A549 (cell line): ENCODE measurements around the gene MTG1. TPM values are rescaled to one million over a fixed set of nuclear protein-coding genes. Genes with fewer than 3 reads are reported as not detected.
"Not testable (repeated sequence)": the region's sequence is repeated elsewhere in the genome, so short reads cannot be mapped to it uniquely, and the experiment has no call there.

Experiments
- ATAC-seq, 2 experiments: fragments of 200-7000 bp in 1 of 2; fragments of >200 bp in 1 of 2; cut with Nextera tagmentation in 1 of 2; cut with Tn5 transposase in 1 of 2; 3 replicates each; pipeline versions ENCODE4 v1.8.0 to v1.9.1; 2018 to 2020; ENCODE audit warnings: mild to moderate bottlenecking in 1 of 2, moderate library complexity in 1 of 2
- CTCF ChIA-PET: fragments of 300-600 bp; sonication (Branson Sonifier 250); formaldehyde crosslinking; extraction: SDS; loops from one replicate; lab custom pipeline; 2021; ENCODE audit warnings: antibody characterized with exemption, inconsistent platforms; lab: Yijun Ruan, JAX
- POLR2A ChIA-PET: fragments of 350-600 bp; formaldehyde crosslinking; extraction: SDS; loops from one replicate; lab custom pipeline; 2021; ENCODE audit warnings: antibody characterized with exemption, inconsistent platforms; lab: Yijun Ruan, JAX
- DNase-seq, 2 experiments: peaks; one replicate each; pipeline versions ENCODE4 v3.0.0 to v3.0.0-alpha.2; 2011 to 2016; ENCODE audit warnings: low read depth in 1 of 2, low spot score in 1 of 2
- FAIRE-seq: peaks from 2 replicates; lab custom pipeline; 2011; peaks lifted over from hg19 to GRCh38; lab: Jason Lieb, UNC
- H3K27ac ChIP-seq, 2 experiments: fragments of >200 bp; sonication (Bioruptor Twin); formaldehyde crosslinking; 3 replicates each; pipeline ENCODE4 v1.5.1; 2016 to 2017
- H3K4me1 ChIP-seq: fragments of >200 bp; sonication (Bioruptor Twin); formaldehyde crosslinking; 3 replicates; pipeline ENCODE4 v1.6.1; 2016
- H3K4me2 ChIP-seq: fragments of >200 bp; sonication (Bioruptor Twin); formaldehyde crosslinking; 3 replicates; pipeline ENCODE4 v1.6.1; 2016
- H3K4me3 ChIP-seq: fragments of >200 bp; sonication (Bioruptor Twin); formaldehyde crosslinking; 3 replicates; pipeline ENCODE4 v1.5.1; 2016
- H3K9me3 ChIP-seq: fragments of >200 bp; sonication (Bioruptor Twin); formaldehyde crosslinking; 3 replicates; pipeline ENCODE4 v1.6.1; 2016
- ATOH8 ChIP-seq: fragments of 250-450 bp; sonication (Bioruptor Pico); IDR thresholded peaks from 2 replicates; pipeline ENCODE4 v1.5.0; 2020; ENCODE audit warnings: low read depth, mild to moderate bottlenecking, moderate library complexity
- CBX2 ChIP-seq: fragments of 200-600 bp; sonication (generic); IDR thresholded peaks from 2 replicates; pipeline ENCODE4 v1.6.1; 2016; ENCODE audit warnings: low read depth, mild to moderate bottlenecking, borderline replicate concordance
- EHMT2 ChIP-seq: fragments of 200-600 bp; sonication (generic); IDR thresholded peaks from 2 replicates; pipeline ENCODE4 v1.6.1; 2016; ENCODE audit warnings: antibody characterized with exemption, low read depth, mild to moderate bottlenecking, moderate library complexity
- EP300 ChIP-seq, 2 experiments: fragments of >200 bp; sonication (Bioruptor Twin); formaldehyde crosslinking; IDR thresholded peaks; 2 replicates in 1 of 2; 3 replicates in 1 of 2; pipeline ENCODE4 v1.6.1; 2016 to 2017
- FOSB ChIP-seq: fragments of 250-450 bp; sonication (Bioruptor Pico); IDR thresholded peaks from 2 replicates; pipeline ENCODE4 v1.5.0; 2020; ENCODE audit warnings: mild to moderate bottlenecking, moderate library complexity
- FOXS1 ChIP-seq: fragments of 250-450 bp; sonication (Bioruptor Pico); IDR thresholded peaks from 2 replicates; pipeline ENCODE4 v1.5.0; 2020; ENCODE audit warnings: mild to moderate bottlenecking, moderate library complexity
- HDAC2 ChIP-seq: fragments of 200-600 bp; sonication (generic); IDR thresholded peaks from 2 replicates; pipeline ENCODE4 v1.6.1; 2016
- HMGXB4 ChIP-seq: fragments of 250-450 bp; sonication (Bioruptor Pico); IDR thresholded peaks from 2 replicates; pipeline ENCODE4 v1.5.0; 2021; ENCODE audit warnings: mild to moderate bottlenecking, moderate library complexity, borderline replicate concordance
- JUN ChIP-seq, 2 experiments: fragments of >200 bp; sonication (Bioruptor Twin); formaldehyde crosslinking; IDR thresholded peaks; 2 replicates in 1 of 2; 3 replicates in 1 of 2; pipeline ENCODE4 v1.6.1; 2016 to 2017
- MAFK ChIP-seq: fragments of 450-650 bp; IDR thresholded peaks from 2 replicates; pipeline ENCODE4 v1.6.1; 2014; ENCODE audit not compliant: partially characterized antibody
- MAZ ChIP-seq: fragments of 150-350 bp; IDR thresholded peaks from 2 replicates; pipeline ENCODE4 v1.6.1; 2014; ENCODE audit warnings: antibody characterized with exemption, low read depth, low read length, borderline replicate concordance
- RARB ChIP-seq: fragments of 250-450 bp; sonication (Bioruptor Pico); IDR thresholded peaks from 2 replicates; pipeline ENCODE4 v1.8.0; 2021; ENCODE audit warnings: mild to moderate bottlenecking, moderate library complexity
- REST ChIP-seq: fragments of 200-600 bp; sonication (generic); IDR thresholded peaks from 2 replicates; pipeline ENCODE4 v1.6.1; 2016; ENCODE audit warnings: antibody characterized with exemption, mild to moderate bottlenecking, moderate library complexity
- SREBF2 ChIP-seq: fragments of 450-650 bp; IDR thresholded peaks from 2 replicates; pipeline ENCODE4 v1.6.1; 2014; ENCODE audit warnings: mild to moderate bottlenecking, moderate library complexity
- ZNF302 ChIP-seq: fragments of 250-450 bp; sonication (Bioruptor Pico); IDR thresholded peaks from 2 replicates; pipeline ENCODE4 v1.9.0; 2021; ENCODE audit warnings: inconsistent platforms, mild to moderate bottlenecking, moderate library complexity
- WGBS: methylation state at CpG from one replicate; pipeline ENCODE4 v1.1.6; 2017; ENCODE audit errors: missing lambda C conversion rate; 5-methylcytosine and 5-hydroxymethylcytosine counted together
- polyA plus RNA-seq, 4 experiments: library from polyadenylated mRNA; depleted of rRNA in 3 of 4; stranded (reverse); fragments of >200 nt; fragmentation: RNase III in 1 of 4; extraction: RNeasy Plus Mini Kit Qiagen cat#74134 plus additional on column Dnase treatment in 1 of 4; gene quantifications; 2 replicates in 3 of 4; 3 replicates in 1 of 4; pipeline ENCODE4 v1.2.3, GENCODE V29; 2011 to 2017

The MTG1 gene
- polyA plus RNA-seq, 2 of the 4 experiments (the other 2 are of a cell fraction) = 60.3 to 67.2 TPM

DNA sequence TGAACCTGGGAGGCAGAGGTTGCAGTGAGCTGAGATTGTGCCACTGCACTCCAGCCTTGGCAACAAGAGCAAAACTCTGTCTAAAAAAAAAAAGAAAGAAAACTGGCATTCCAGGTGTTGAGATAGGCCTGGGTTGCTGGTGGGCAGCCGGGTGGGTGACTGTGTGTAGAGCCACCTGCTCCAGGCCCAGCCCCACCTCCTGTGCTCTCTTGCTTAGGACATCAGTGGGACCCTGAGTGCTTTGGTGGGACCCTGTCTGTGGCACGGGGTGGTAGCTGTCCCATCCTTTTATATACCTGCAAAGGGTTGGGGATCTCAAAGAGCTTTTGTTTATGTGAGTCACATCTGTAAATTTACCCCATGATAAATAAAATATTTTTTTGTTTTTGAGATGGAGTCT lies 8.7 kb upstream of the MTG1 start:
- no peak for FAIRE-seq
- POLR2A ChIA-PET = no interaction called here
- Histone ChIP-seq H3K4me2 (no peak overlapping the region), H3K4me1 (peaks cover 2% of the 10 kb centered on the region; the same call in 1 of the 3 replicates), H3K4me3 (no peak overlapping the region), H3K27ac (no peak overlapping the region), H3K9me3 (no peaks in the 10 kb centered on the region)
- no peak for DNase-seq
- no peak for ATAC-seq
- TF ChIP-seq CBX2 = no peak
- TF ChIP-seq EHMT2 = no peak
- no peak for TF ChIP-seq SREBF2
- no peak for TF ChIP-seq FOSB (CRISPR knock-in tag)
- no peak for TF ChIP-seq REST
- TF ChIP-seq RARB (CRISPR knock-in tag) = no peak
- TF ChIP-seq HMGXB4 (CRISPR knock-in tag) = no peak
- no peak for TF ChIP-seq ZNF302 (CRISPR knock-in tag)
- no peak for TF ChIP-seq MAZ
- TF ChIP-seq EP300 (IDR thresholded peaks at IDR 0.05) = no peak
- no peak for TF ChIP-seq HDAC2
- TF ChIP-seq FOXS1 (CRISPR knock-in tag) = no peak
- no peak for TF ChIP-seq MAFK
- TF ChIP-seq JUN (IDR thresholded peaks at IDR 0.05) = no peak
- TF ChIP-seq ATOH8 = no peak
- 82% methylated on average over 2 of the region's 2 CpGs for WGBS
- CTCF ChIA-PET = interaction anchor here (3.2 kb wide), 1 partner anchor 55 kb away, joined by 13 read pairs; no protein-coding TSS in a partner anchor

DNA sequence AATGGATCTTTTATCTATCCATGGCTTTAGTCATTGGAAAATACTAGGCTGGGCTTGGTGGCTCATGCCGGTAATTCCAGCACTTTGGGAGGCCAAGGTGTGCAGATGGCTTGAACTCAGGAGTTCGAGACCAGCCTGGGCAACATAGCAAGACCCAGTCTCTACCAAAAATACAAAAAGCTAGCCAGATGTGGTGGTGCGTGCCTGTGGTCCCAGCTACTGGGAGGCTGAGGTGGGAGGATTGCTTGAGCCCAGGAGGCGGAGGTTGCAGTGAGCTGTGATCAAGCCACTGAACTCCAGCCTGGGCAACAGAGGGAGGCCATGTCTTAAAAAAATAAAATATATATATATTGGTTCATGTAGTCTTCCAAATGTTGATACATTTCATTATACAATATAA lies 7.0 kb upstream of the MTG1 start:
- H3K4me3 ChIP-seq, FAIRE-seq, H3K4me2 ChIP-seq, H3K9me3 ChIP-seq, POLR2A ChIA-PET, H3K4me1 ChIP-seq, H3K27ac ChIP-seq, DNase-seq, ATAC-seq: not testable (repeated sequence)
- WGBS = 80% methylated on average over 4 of the region's 4 CpGs
- CTCF ChIA-PET = interaction anchor here (3.2 kb wide), 1 partner anchor 57 kb away, joined by 13 read pairs; no protein-coding TSS in a partner anchor

DNA sequence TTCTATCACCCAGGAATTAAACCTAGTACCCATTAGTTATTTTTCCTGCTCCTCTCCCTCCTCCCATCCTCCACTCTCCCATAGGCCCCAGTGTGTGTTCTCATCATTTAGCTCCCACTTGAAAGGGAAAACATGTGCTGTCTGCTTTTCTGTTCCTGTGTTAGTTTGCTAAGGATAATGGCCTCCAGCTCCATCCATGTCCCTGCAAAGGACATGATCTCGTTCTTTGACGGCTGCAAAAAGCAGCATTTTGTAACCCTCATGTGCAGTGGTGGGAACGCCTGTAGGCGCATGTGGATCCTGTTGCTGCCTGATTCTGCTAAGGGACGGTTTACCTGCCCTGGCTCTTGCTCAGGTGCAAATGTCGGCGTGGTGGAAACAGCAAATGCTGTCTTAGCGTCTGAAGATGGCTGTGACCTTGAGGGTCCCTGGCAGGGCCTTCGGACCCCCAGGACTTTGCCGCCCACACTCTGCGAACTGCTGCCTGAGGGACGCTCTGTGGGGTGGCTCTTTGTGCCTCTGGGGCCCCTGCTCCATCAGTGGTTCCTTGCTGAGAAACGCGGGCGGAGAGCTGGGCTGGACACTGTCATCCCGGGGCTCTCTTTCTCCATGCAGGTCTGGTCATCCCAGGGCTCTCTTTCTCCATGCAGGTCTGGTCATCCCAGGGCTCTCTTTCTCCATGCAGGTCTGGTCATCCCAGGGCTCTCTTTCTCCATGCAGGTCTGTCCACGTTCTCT lies 5.6 kb upstream of the MTG1 start:
- peak in 1 of 2 experiments; percentile 40 for DNase-seq
- CTCF ChIA-PET = interaction anchor here (3.2 kb wide), 1 partner anchor 59 kb away, joined by 13 read pairs; no protein-coding TSS in a partner anchor

More for the DNA sequence above, 5.6 kb upstream of the MTG1 start:
- WGBS = 90% methylated on average over 12 of the region's 17 CpGs
- FAIRE-seq (no peak), ATAC-seq (peak in 1 of 2 experiments; percentile 53; a peak in 2 of 6 replicates)
- Histone ChIP-seq H3K4me3 (no peak overlapping the region), H3K27ac (no peak overlapping the region), H3K4me1 (peaks cover 6% of the 10 kb centered on the region; the same call in 2 of the 3 replicates), H3K9me3 (no peaks in the 10 kb centered on the region), H3K4me2 (no peak overlapping the region)
- POLR2A ChIA-PET = no interaction called here
- TF ChIP-seq CBX2 = no peak
